ENCODE measurements around the gene SERINC2. TPM values are rescaled to one million over a fixed set of nuclear protein-coding genes. Genes with fewer than 3 reads are reported as not detected.

The SERINC2 gene
- total RNA-seq, 3 donors from 2014 or later: 146 to 381 (median 225) TPM

DNA sequence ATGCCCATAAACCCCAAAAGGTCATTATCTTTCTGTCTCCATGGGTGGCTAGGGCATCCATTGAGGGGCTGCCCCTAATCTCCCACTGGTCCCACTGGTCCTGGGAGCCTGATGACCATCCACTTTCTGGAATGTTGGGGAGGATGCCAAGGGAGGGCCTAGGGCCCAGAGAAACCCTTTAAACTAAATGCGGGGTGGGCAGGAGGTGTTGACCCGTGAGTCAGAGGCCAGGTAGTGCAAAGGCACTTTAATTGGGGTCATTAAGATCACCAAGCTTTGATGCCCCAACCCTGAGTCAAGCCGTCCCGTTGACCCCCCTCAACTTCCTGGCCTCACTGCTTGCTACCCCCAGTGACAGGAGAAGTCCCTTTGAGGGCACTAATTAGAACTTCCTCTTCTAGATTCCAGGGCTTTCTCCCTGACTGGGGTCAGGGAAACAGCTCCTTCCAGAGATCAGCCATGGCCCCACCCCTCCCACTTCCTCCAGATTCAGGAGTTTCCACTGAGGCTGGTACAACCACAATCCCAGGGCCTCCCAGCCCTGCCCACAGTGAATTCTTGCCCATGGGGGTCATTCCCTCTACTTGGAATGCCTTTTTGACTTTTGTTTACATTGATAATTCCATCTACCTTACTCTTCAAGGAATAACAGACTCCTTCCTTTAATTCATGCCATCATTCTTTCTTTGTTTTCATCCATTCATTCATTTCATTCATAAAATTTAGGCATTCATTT, 15.5 kb upstream of the SERINC2 start:
- ATAC-seq: no peak
- Histone ChIP-seq H3K4me1 (ENCODE audit: low read depth) (no peaks in the 10 kb centered on the region), H3K4me3 (no peak overlapping the region), H3K36me3 (ENCODE audit: low read depth) (no peaks in the 10 kb centered on the region), H3K9me3 (no peaks in the 10 kb centered on the region)
- intact Hi-C loops (cut with DNase I, micrococcal nuclease): no loop called here
- TF ChIP-seq, protein P1, sequence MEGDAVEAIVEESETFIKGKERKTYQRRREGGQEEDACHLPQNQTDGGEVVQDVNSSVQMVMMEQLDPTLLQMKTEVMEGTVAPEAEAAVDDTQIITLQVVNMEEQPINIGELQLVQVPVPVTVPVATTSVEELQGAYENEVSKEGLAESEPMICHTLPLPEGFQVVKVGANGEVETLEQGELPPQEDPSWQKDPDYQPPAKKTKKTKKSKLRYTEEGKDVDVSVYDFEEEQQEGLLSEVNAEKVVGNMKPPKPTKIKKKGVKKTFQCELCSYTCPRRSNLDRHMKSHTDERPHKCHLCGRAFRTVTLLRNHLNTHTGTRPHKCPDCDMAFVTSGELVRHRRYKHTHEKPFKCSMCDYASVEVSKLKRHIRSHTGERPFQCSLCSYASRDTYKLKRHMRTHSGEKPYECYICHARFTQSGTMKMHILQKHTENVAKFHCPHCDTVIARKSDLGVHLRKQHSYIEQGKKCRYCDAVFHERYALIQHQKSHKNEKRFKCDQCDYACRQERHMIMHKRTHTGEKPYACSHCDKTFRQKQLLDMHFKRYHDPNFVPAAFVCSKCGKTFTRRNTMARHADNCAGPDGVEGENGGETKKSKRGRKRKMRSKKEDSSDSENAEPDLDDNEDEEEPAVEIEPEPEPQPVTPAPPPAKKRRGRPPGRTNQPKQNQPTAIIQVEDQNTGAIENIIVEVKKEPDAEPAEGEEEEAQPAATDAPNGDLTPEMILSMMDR (IDR thresholded peaks at IDR 0.05): no peak
- DNase-seq: no peak

DNA sequence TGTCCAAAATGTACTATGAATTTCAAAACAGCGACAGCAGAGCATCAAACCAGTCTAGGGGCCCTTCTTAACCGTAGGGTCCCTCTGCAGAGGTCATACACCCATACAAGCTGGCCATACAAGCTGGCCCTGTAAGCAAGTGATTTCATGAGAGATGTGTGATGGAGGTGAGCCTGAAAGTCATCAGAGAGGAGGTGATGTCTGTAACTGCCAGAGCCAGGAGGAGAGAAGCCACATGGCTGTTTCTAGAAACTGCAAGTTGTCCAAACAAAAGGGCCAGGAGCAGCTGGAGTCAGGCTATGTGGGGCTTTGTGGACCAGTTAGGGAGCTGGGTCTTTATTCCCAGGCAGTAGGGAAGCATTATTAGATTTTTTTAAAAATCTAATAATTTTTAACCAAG, 14.8 kb upstream of the SERINC2 start:
- ATAC-seq (no peak), DNase-seq (no peak)
- Histone ChIP-seq H3K4me1 (ENCODE audit: low read depth) (no peaks in the 10 kb centered on the region), H3K36me3 (ENCODE audit: low read depth) (no peaks in the 10 kb centered on the region), H3K9me3 (no peaks in the 10 kb centered on the region), H3K4me3 (no peak overlapping the region)
- TF ChIP-seq, protein P1 (IDR thresholded peaks at IDR 0.05): no peak
- intact Hi-C loops (cut with DNase I, micrococcal nuclease): no loop called here

DNA sequence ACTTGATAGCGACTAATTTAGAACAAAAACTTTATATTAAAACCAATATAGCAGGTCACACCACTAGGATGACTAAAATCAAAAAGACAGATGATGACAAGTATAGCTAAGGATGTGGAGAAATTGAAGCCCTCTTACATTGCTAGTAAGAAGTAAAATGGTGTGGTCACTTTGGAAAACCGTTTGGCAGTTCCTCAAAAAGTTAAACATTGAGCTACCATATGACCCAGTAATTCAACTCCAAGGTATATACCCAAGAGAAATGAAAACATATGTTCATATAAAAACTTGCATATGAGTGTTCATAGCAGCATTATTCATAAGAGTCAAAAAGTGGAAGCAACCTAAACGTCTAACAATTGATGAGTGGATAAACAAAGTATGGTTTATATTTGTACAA, 13.0 kb upstream of the SERINC2 start:
- DNase-seq: no peak
- Histone ChIP-seq H3K4me1 (ENCODE audit: low read depth) (no peaks in the 10 kb centered on the region), H3K36me3 (ENCODE audit: low read depth) (no peaks in the 10 kb centered on the region), H3K9me3 (no peaks in the 10 kb centered on the region), H3K4me3 (no peak overlapping the region)
- no peak for ATAC-seq
- TF ChIP-seq, protein P1 (IDR thresholded peaks at IDR 0.05): no peak
- intact Hi-C loops (cut with DNase I, micrococcal nuclease): no loop called here

DNA sequence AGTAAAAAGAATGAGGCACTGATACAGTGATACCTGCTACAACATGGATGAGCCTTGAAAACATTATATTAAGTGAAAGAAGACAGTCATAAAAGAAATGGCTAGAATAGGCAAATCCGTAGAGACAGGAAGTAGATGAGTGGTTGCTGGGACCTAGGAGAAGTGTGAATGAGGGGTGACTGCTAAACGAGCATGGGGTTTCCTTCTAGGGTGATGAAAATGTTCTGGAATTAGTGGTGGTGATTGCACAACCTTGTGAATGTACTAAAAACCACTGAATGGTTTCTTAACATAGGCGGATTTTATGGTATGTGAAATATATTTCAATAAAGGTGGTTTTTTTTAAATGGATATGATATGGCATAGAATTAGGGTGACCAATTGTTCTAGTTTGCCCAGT, 12.6 kb upstream of the SERINC2 start:
- no peaks in the 10 kb centered on the region for H3K9me3 ChIP-seq
- ATAC-seq (no peak), DNase-seq (no peak)
- TF ChIP-seq, protein P1 (IDR thresholded peaks at IDR 0.05): no peak
- H3K4me3 ChIP-seq: no peak overlapping the region
- H3K4me1 ChIP-seq (ENCODE audit: low read depth): no peaks in the 10 kb centered on the region
- intact Hi-C loops (cut with DNase I, micrococcal nuclease): no loop called here
- H3K36me3 ChIP-seq (ENCODE audit: low read depth): no peaks in the 10 kb centered on the region

DNA sequence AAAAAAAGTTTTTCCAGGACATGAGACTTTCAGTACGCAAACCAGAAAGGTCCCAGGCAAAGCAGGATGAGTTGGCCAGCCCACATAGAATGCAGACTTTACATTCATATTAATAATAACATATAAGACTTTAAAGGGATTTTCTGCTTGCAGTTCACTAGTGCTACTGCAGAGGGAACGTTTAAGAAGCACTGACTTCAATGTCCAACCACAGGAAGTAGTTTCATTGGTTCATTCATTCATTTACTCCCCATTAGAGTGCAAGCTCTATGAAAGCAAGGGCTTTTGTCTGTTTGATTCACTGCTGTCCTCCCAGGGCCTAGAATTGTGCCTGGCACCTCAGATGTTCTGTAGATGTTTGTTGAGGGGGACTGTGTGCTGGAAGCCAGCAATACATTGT, 11.8 kb upstream of the SERINC2 start:
- ATAC-seq (no peak), DNase-seq (no peak)
- Histone ChIP-seq H3K36me3 (ENCODE audit: low read depth) (no peaks in the 10 kb centered on the region), H3K4me1 (ENCODE audit: low read depth) (no peaks in the 10 kb centered on the region), H3K4me3 (no peak overlapping the region), H3K9me3 (no peaks in the 10 kb centered on the region)
- intact Hi-C loops (cut with DNase I, micrococcal nuclease): no loop called here
- TF ChIP-seq, protein P1 (IDR thresholded peaks at IDR 0.05): no peak
